Endothelial cell of umbilical vein (primary cell): ENCODE data around the gene MYRIP. TPM values are rescaled to one million over a fixed set of nuclear protein-coding genes. Genes with fewer than 3 reads are reported as not detected.

Source experiments
- BruUV-seq: library from RNA; stranded (reverse); fragments of 400-500 nt; replicated peaks from 2 replicates; lab custom pipeline; 2021; lab: Mats Ljungman, UMichigan
- CTCF ChIA-PET: fragments of 300-600, 350-600 bp; sonication (Branson Sonifier 250); formaldehyde crosslinking; loops from one replicate; lab custom pipeline; 2021; ENCODE audit warnings: antibody characterized with exemption, inconsistent platforms; lab: Charles Lee
- POLR2A ChIA-PET: fragments of 300-600, 350-600 bp; sonication (Branson Sonifier 250); formaldehyde crosslinking; loops from one replicate; lab custom pipeline; 2021; ENCODE audit warnings: antibody characterized with exemption, inconsistent platforms; lab: Charles Lee
- DNase-seq: peaks from one replicate; pipeline ENCODE4 v3.0.0-alpha.2; 2011; ENCODE audit warnings: low read depth, low spot score
- FAIRE-seq: peaks from 2 replicates; lab custom pipeline; 2011; peaks lifted over from hg19 to GRCh38; lab: Jason Lieb, UNC
- H2AFZ ChIP-seq: 2 replicates; pipeline ENCODE4 v1.6.0; 2012; ENCODE audit warnings: low read depth, low read length, control low read depth, inconsistent platforms
- H3K27ac ChIP-seq: 2 replicates; pipeline ENCODE4 v1.5.1; 2011; ENCODE audit warnings: low read depth, mild to moderate bottlenecking, control low read depth, low read length, moderate library complexity; ENCODE audit not compliant: insufficient read depth
- H3K27me3 ChIP-seq, 2 experiments: 2 replicates each; pipeline versions ENCODE4 v1.6.0 to v1.6.1; 2011; ENCODE audit warnings: low read length in 2 of 2, mixed read lengths in 1 of 2; ENCODE audit not compliant: control insufficient read depth in 2 of 2, insufficient read depth in 2 of 2
- H3K36me3 ChIP-seq, 2 experiments: 2 replicates in 1 of 2; 3 replicates in 1 of 2; pipeline ENCODE4 v1.5.1; 2011; ENCODE audit warnings: low read length in 2 of 2, mild to moderate bottlenecking in 1 of 2, moderate library complexity in 1 of 2; ENCODE audit not compliant: control insufficient read depth in 2 of 2, insufficient read depth in 2 of 2; ENCODE audit errors: extremely low read depth in 1 of 2
- H3K4me1 ChIP-seq: 3 replicates; pipeline ENCODE4 v1.5.1; 2011; ENCODE audit warnings: mild to moderate bottlenecking, low read length; ENCODE audit not compliant: control insufficient read depth, insufficient read depth; ENCODE audit errors: extremely low read depth
- H3K4me2 ChIP-seq: 2 replicates; pipeline ENCODE4 v1.6.1; 2011; ENCODE audit warnings: low read length, control low read depth, mixed read lengths; ENCODE audit not compliant: insufficient read depth
- H3K4me3 ChIP-seq, 3 experiments: fragments of 200-600 bp in 1 of 3; sonication (generic), shearing (Covaris generic) in 1 of 3; replicated peaks in 1 of 3; 2 replicates each; pipeline ENCODE4 v1.5.1; 2011 to 2016; ENCODE audit warnings: control low read depth in 3 of 3, low read length in 3 of 3, mild to moderate bottlenecking in 2 of 3, inconsistent platforms in 1 of 3, low read depth in 1 of 3, moderate library complexity in 1 of 3; ENCODE audit not compliant: insufficient read depth in 1 of 3
- H3K79me2 ChIP-seq: 2 replicates; pipeline ENCODE4 v1.6.0; 2012; ENCODE audit warnings: low read length, inconsistent platforms; ENCODE audit not compliant: control insufficient read depth, insufficient read depth
- H3K9ac ChIP-seq: replicated peaks from 2 replicates; pipeline ENCODE3; 2011; ENCODE audit warnings: low read length, control low read depth; ENCODE audit not compliant: insufficient read depth; ENCODE audit errors: extremely low read depth
- H3K9me1 ChIP-seq: replicated peaks from 3 replicates; pipeline ENCODE4 v1.6.0; 2011; ENCODE audit warnings: mild to moderate bottlenecking, low read length; ENCODE audit not compliant: control insufficient read depth, insufficient read depth; ENCODE audit errors: extremely low read depth
- H3K9me3 ChIP-seq: replicated peaks from 2 replicates; pipeline ENCODE4 v1.5.1; 2012; ENCODE audit warnings: low read length, inconsistent platforms; ENCODE audit not compliant: control insufficient read depth, insufficient read depth
- H4K20me1 ChIP-seq: replicated peaks from 2 replicates; pipeline ENCODE3; 2011; ENCODE audit warnings: mild to moderate bottlenecking, low read length; ENCODE audit not compliant: control insufficient read depth, insufficient read depth; ENCODE audit errors: extremely low read depth
- CTCF ChIP-seq, 2 donors: IDR thresholded peaks; 1 replicate in 1 of 2; 2 replicates in 1 of 2; pipeline ENCODE4 v1.5.1; 2011; ENCODE audit warnings: low read length in 2 of 2, mild to moderate bottlenecking in 2 of 2, moderate library complexity in 2 of 2, control low read depth in 1 of 2, inconsistent platforms in 1 of 2, low read depth in 1 of 2; ENCODE audit not compliant: insufficient read depth in 1 of 2; ENCODE audit errors: extremely low read depth in 1 of 2
- EZH2 ChIP-seq: IDR thresholded peaks from 2 replicates; pipeline ENCODE4 v1.6.1; 2012; ENCODE audit warnings: borderline replicate concordance, low read depth, mild to moderate bottlenecking, moderate library complexity, low read length, inconsistent platforms; ENCODE audit not compliant: severe bottlenecking
- FOS ChIP-seq: IDR thresholded peaks from 2 replicates; pipeline ENCODE4 v1.6.1; 2011; ENCODE audit warnings: mild to moderate bottlenecking, low read length, moderate library complexity, borderline replicate concordance; ENCODE audit not compliant: insufficient read depth
- GATA2 ChIP-seq: IDR thresholded peaks from 2 replicates; pipeline ENCODE4 v1.7.0; 2011; ENCODE audit warnings: low read depth, mild to moderate bottlenecking, moderate library complexity, mixed read lengths, low read length; ENCODE audit not compliant: insufficient read length, insufficient read depth
- JUN ChIP-seq: IDR thresholded peaks from 2 replicates; pipeline ENCODE4 v1.6.1; 2011; ENCODE audit warnings: borderline replicate concordance, low read depth; ENCODE audit not compliant: insufficient read length, insufficient read depth
- MAX ChIP-seq: IDR thresholded peaks from 2 replicates; pipeline ENCODE4 v1.6.1; 2011; ENCODE audit not compliant: insufficient read depth, insufficient read length
- MYC ChIP-seq: IDR thresholded peaks from one replicate; pipeline ENCODE4 v1.6.1; 2011; ENCODE audit warnings: mild to moderate bottlenecking, low read depth, low read length
- POLR2A ChIP-seq: IDR thresholded peaks from 2 replicates; pipeline ENCODE4 v1.6.1; 2012; ENCODE audit warnings: low read depth, mild to moderate bottlenecking, control low read depth, low read length
- POLR2AphosphoS5 ChIP-seq: IDR thresholded peaks from 2 replicates; pipeline ENCODE4 v1.6.1; 2012; ENCODE audit warnings: low read depth, mild to moderate bottlenecking, control low read depth, low read length, moderate library complexity; ENCODE audit not compliant: insufficient read depth
- dilution Hi-C: fragments of 300-500 bp; cut with MboI; formaldehyde crosslinking; loops from one replicate; pipeline ENCODE4 v1.15.0; 2019; ENCODE audit warnings: low sequenced_read_pairs; ENCODE audit not compliant: extremely low pct_ligation_motif_present
- intact Hi-C: fragments of 100-400 bp; cut with micrococcal nuclease; formaldehyde crosslinking; loops from one replicate; pipeline ENCODE4 v1.10.0; 2022
- polyA plus RNA-seq, 4 experiments: library from polyadenylated mRNA; depleted of rRNA in 3 of 4; stranded (reverse) in 3 of 4; unstranded in 1 of 4; fragments of >200 nt; gene quantifications; 2 replicates each; pipeline versions ENCODE4 v1.2.1 to v1.2.3, GENCODE V29; 2011 to 2012; ENCODE audit warnings: missing spikeins in 1 of 4
- total RNA-seq: library from RNA; stranded (reverse); gene quantifications from 2 replicates; pipeline ENCODE4 v1.2.3, GENCODE V29; 2021

MYRIP gene
- total and polyA plus RNA-seq, 2 donors (not counting 3 experiments of a cell fraction or from before 2014, with no cell fraction given) = 6.7 to 11.9 TPM

GRCh38 chr3:39839484-39839883, 30.1 kb downstream of the MYRIP start:
- Histone ChIP-seq H3K36me3 (no peaks in the 10 kb centered on the region), H3K9ac (no peak overlapping the region), H3K4me1 (no peaks in the 10 kb centered on the region), H3K27me3 (no peaks in the 10 kb centered on the region), H4K20me1 (no peaks in the 10 kb centered on the region), H3K27ac (no peak overlapping the region), H2AFZ (no peak overlapping the region), H3K4me2 (no peak overlapping the region), H3K79me2 (no peaks in the 10 kb centered on the region), H3K4me3 (no peak overlapping the region), H3K9me3 (no peaks in the 10 kb centered on the region), H3K9me1 (no peaks in the 10 kb centered on the region)
- FAIRE-seq (no peak), DNase-seq (no peak)
- intact Hi-C loops = no loop called here
- ChIA-PET CTCF (interaction anchor here (1.5 kb wide), 1 partner anchor 28 kb away, joined by 3 read pairs; no protein-coding TSS in a partner anchor), POLR2A (no interaction called here)
- no peak for TF ChIP-seq GATA2
- TF ChIP-seq FOS = no peak
- TF ChIP-seq JUN = no peak
- TF ChIP-seq MAX = no peak
- no peak for TF ChIP-seq EZH2
- TF ChIP-seq POLR2AphosphoS5 = no peak
- no TSS peak for BruUV-seq
- dilution Hi-C loops = no loop called here

DNA sequence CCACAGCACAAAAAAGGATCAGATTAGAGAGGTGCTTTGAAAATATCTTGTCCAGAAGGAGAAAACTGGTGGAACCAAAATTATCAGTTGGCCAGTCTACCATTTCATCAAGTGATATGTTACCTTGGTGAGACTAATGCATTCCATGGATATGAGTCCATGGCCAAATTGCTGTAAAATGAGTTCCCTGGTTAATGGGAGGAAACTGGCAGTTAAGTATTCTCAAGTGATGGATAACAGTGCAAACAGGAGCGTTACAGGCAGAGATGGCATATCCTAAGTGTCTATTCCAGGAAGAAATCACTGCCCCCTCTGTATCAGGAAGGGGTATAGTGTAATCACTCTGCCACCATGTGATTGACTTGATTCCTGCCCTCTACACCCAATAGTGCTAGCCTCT, 34.0 kb downstream of the MYRIP start:
- dilution Hi-C loops (no loop called here), intact Hi-C loops (no loop called here)
- Histone ChIP-seq H3K9me3 (no peaks in the 10 kb centered on the region), H3K4me3 (no peak overlapping the region), H3K9ac (no peak overlapping the region), H3K36me3 (no peaks in the 10 kb centered on the region), H3K4me1 (no peaks in the 10 kb centered on the region), H4K20me1 (no peaks in the 10 kb centered on the region), H3K27me3 (no peaks in the 10 kb centered on the region), H3K4me2 (no peak overlapping the region), H2AFZ (no peak overlapping the region), H3K79me2 (no peaks in the 10 kb centered on the region), H3K27ac (no peak overlapping the region), H3K9me1 (no peaks in the 10 kb centered on the region)
- BruUV-seq = no TSS peak
- POLR2A ChIA-PET = no interaction called here
- TF ChIP-seq EZH2 (no peak), POLR2AphosphoS5 (no peak), POLR2A (no peak), GATA2 (no peak), JUN (no peak), FOS (no peak), MYC (no peak), CTCF (IDR thresholded peaks at IDR 0.05; ENCODE audit: extremely low read depth in 1 of 2, insufficient read depth in 1 of 2, low read depth in 1 of 2, low read length in 2 of 2) (no peak), MAX (no peak)
- CTCF ChIA-PET = interaction anchor here (1.2 kb wide), 2 partner anchors 10 to 119 kb away, joined by 3 read pairs; no protein-coding TSS in a partner anchor
- DNase-seq = no peak
- FAIRE-seq = no peak
